GM10847 (cell line): Measurements from ENCODE around the gene ZSCAN4.

ENCODE experiments used
- POLR2A ChIP-seq: IDR thresholded peaks from 2 replicates; pipeline ENCODE4 v1.6.1; 2011; ENCODE audit not compliant: insufficient read length; ENCODE audit errors: extremely low read depth

Gene ZSCAN4

GRCh38 chr19:57709616-57710015 lies 40.9 kb downstream of the ZSCAN4 start:
- no peak for TF ChIP-seq POLR2A

DNA sequence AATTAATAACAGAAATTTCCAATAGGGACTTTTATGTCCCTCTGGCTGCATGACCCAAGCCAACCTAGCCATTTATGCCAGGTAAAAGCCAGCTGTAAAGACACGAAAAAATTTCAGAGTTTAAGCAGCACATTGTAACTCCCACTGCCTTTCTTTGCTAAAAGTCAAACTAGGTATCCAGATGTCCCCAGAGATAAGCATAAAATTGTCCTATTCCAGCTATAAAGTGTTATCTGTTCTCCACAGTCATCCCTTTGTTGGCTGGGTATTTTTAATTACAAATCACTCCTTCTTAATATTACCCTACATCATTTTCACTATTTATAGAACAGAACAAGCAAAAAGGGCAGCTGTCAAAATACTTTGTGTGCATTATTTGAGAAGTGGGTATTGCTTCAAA lies 43.5 kb downstream of the ZSCAN4 start:
- no peak for TF ChIP-seq POLR2A

DNA sequence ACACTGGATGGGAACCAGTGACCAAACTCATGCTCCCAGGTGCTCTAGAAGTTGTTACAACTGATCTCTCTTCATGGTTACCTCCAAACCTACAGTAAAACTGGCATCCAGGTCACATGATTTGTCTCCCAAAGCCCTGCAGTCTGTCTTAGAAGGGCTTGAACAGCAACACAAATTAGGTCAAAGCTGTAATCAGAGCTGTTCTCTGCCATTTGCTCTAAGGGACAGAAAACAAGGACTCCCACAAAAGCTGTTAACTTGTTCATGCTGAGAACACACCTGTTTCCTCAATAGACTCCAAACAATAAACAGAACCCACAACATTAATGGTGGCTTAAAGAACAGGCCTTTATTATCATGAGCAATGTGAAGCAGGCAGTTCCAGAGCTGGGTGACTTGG lies 50.7 kb downstream of the ZSCAN4 start:
- no peak for TF ChIP-seq POLR2A

- no peak for TF ChIP-seq POLR2A
Observed at GRCh38 chr19:57719901-57720519, 51.3 kb downstream of the ZSCAN4 start.

GRCh38 chr19:57720878-57721277 lies 52.1 kb downstream of the ZSCAN4 start:
- TF ChIP-seq POLR2A: no peak
